ENCODE data around the gene EEF2KMT.

EEF2KMT gene

GRCh38 chr16:5060073-5060641 is 37.4 kb downstream of the EEF2KMT start:
- H3K4me3 ChIP-seq (ENCODE audit: low read length): no peak overlapping the region
- TF ChIP-seq CTCF (IDR thresholded peaks at IDR 0.05; ENCODE audit: insufficient read depth, low read depth, low read length, missing control alignments): no peak
- DNase-seq (ENCODE audit: low read depth): no peak

GRCh38 chr16:5059386-5060072 is 38.1 kb downstream of the EEF2KMT start:
- no peak for TF ChIP-seq CTCF (IDR thresholded peaks at IDR 0.05; ENCODE audit: insufficient read depth, low read depth, low read length, missing control alignments)
- no peak overlapping the region for H3K4me3 ChIP-seq (ENCODE audit: low read length)
- DNase-seq (ENCODE audit: low read depth): no peak

GRCh38 chr16:5058476-5058875 is 39.1 kb downstream of the EEF2KMT start:
- no peak overlapping the region for H3K4me3 ChIP-seq (ENCODE audit: low read length)
- no peak for TF ChIP-seq CTCF (IDR thresholded peaks at IDR 0.05; ENCODE audit: insufficient read depth, low read depth, low read length, missing control alignments)
- no peak for DNase-seq (ENCODE audit: low read depth)

GRCh38 chr16:5056352-5056751 is 41.2 kb downstream of the EEF2KMT start:
- peak; percentile 26 for TF ChIP-seq CTCF (IDR thresholded peaks at IDR 0.05; ENCODE audit: insufficient read depth, low read depth, low read length, missing control alignments)
- H3K4me3 ChIP-seq (ENCODE audit: low read length): no peak overlapping the region
- peak; percentile 41 for DNase-seq (ENCODE audit: low read depth)

GRCh38 chr16:5054876-5055865 is 42.4 kb downstream of the EEF2KMT start:
- DNase-seq (ENCODE audit: low read depth): no peak
- no peak overlapping the region for H3K4me3 ChIP-seq (ENCODE audit: low read length)
- TF ChIP-seq CTCF (IDR thresholded peaks at IDR 0.05; ENCODE audit: insufficient read depth, low read depth, low read length, missing control alignments): no peak

- no peak overlapping the region for H3K4me3 ChIP-seq (ENCODE audit: low read length)
- DNase-seq (ENCODE audit: low read depth): no peak
- no peak for TF ChIP-seq CTCF (IDR thresholded peaks at IDR 0.05; ENCODE audit: insufficient read depth, low read depth, low read length, missing control alignments)
These were observed 50.7 kb downstream of the EEF2KMT start for GRCh38 chr16:5046914-5047313.
